Thoracic aorta (tissue), 2 donors: ENCODE data around the gene MYO5A. TPM values are rescaled to one million over a fixed set of nuclear protein-coding genes. Genes with fewer than 3 reads are reported as not detected.
"Not testable (repeated sequence)": the region's sequence is repeated elsewhere in the genome, so short reads cannot be mapped to it uniquely, and the experiment has no call there.

Experiments used
- ATAC-seq: fragments of 150-250 bp; one replicate; pipeline ENCODE4 v1.8.0; 2017; ENCODE audit warnings: low read depth; ENCODE audit not compliant: insufficient number of reproducible peaks, low FRiP score
- DNase-seq: peaks from one replicate; pipeline ENCODE4 v3.0.0-alpha.2; 2020; ENCODE audit warnings: low spot score
- H3K27ac ChIP-seq, 2 donors: fragments of 200-600 bp; sonication (generic); 1 replicate in 1 of 2; 2 replicates in 1 of 2; pipeline ENCODE4 v1.5.1; 2016; ENCODE audit warnings: mild to moderate bottlenecking in 2 of 2, moderate library complexity in 2 of 2
- H3K27me3 ChIP-seq: fragments of 200-600 bp; sonication (generic); replicated peaks from 2 replicates; pipeline ENCODE4 v1.6.0; 2016; ENCODE audit warnings: mild to moderate bottlenecking; ENCODE audit not compliant: insufficient read depth
- H3K36me3 ChIP-seq: fragments of 200-600 bp; sonication (generic); one replicate; pipeline ENCODE4 v1.5.1; 2016
- H3K4me1 ChIP-seq, 2 donors: fragments of 200-600 bp; sonication (generic); 1 replicate in 1 of 2; 2 replicates in 1 of 2; pipeline versions ENCODE4 v1.5.1 to v1.6.0; 2016; ENCODE audit warnings: low read depth in 2 of 2, mild to moderate bottlenecking in 1 of 2; ENCODE audit not compliant: control insufficient read depth in 1 of 2
- H3K4me3 ChIP-seq: fragments of 200-600 bp; sonication (generic); 2 replicates; pipeline ENCODE4 v1.5.1; 2016; ENCODE audit warnings: mild to moderate bottlenecking
- H3K9me3 ChIP-seq: fragments of 200-600 bp; sonication (generic); 2 replicates; pipeline ENCODE4 v1.5.1; 2016
- total RNA-seq, 2 donors: library from RNA; depleted of rRNA; stranded (reverse); fragments of >200 nt; gene quantifications; one replicate each; pipeline versions ENCODE4 v1.1.0 to v1.2.3, GENCODE V29; 2016
- TF ChIP-seq, protein P1 (sequence below): fragments of 200-600 bp; sonication (generic); IDR thresholded peaks from one replicate; pipeline ENCODE4 v1.5.1; 2019; ENCODE audit warnings: antibody characterized with exemption

Gene MYO5A
- total RNA-seq, 2 donors from 2014 or later, result 37.6 to 58.8 TPM

GRCh38 chr15:52417957-52418356 lies 110.7 kb downstream of the MYO5A start:
- no peak for ATAC-seq
- Histone ChIP-seq H3K27me3 (no peaks in the 10 kb centered on the region), H3K27ac (no peak overlapping the region), H3K36me3 (no peaks in the 10 kb centered on the region), H3K4me3 (no peak overlapping the region), H3K4me1 (no peaks in the 10 kb centered on the region), H3K9me3 (no peaks in the 10 kb centered on the region)
- TF ChIP-seq, protein P1, sequence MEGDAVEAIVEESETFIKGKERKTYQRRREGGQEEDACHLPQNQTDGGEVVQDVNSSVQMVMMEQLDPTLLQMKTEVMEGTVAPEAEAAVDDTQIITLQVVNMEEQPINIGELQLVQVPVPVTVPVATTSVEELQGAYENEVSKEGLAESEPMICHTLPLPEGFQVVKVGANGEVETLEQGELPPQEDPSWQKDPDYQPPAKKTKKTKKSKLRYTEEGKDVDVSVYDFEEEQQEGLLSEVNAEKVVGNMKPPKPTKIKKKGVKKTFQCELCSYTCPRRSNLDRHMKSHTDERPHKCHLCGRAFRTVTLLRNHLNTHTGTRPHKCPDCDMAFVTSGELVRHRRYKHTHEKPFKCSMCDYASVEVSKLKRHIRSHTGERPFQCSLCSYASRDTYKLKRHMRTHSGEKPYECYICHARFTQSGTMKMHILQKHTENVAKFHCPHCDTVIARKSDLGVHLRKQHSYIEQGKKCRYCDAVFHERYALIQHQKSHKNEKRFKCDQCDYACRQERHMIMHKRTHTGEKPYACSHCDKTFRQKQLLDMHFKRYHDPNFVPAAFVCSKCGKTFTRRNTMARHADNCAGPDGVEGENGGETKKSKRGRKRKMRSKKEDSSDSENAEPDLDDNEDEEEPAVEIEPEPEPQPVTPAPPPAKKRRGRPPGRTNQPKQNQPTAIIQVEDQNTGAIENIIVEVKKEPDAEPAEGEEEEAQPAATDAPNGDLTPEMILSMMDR, result no peak
- no peak for DNase-seq

DNA sequence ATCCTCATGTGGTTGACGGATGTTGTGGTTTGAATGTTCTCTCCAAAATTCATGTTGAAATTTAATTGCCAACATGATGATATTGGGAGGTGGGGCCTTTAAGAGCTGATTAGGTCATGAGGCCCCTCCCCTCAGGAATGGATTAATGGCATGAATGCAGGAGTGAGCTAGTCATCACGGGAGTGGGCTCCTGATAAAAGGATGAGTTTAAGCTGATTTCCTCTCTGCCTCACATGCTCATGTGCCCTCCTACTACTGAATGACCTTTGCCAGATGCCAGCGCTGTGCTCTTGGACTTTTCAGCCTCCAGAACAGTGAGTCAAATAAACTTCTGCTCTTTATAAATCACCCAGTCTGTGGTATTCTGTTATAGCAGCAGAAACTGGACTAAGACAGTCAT lies 111.2 kb downstream of the MYO5A start:
- H3K4me3 ChIP-seq, result no peak overlapping the region
- DNase-seq (no peak), ATAC-seq (no peak)
- H3K27ac ChIP-seq, result no peak overlapping the region
- no peaks in the 10 kb centered on the region for H3K36me3 ChIP-seq
- TF ChIP-seq, protein P1, result no peak
- no peaks in the 10 kb centered on the region for H3K4me1 ChIP-seq
- no peaks in the 10 kb centered on the region for H3K27me3 ChIP-seq
- H3K9me3 ChIP-seq, result no peaks in the 10 kb centered on the region

DNA sequence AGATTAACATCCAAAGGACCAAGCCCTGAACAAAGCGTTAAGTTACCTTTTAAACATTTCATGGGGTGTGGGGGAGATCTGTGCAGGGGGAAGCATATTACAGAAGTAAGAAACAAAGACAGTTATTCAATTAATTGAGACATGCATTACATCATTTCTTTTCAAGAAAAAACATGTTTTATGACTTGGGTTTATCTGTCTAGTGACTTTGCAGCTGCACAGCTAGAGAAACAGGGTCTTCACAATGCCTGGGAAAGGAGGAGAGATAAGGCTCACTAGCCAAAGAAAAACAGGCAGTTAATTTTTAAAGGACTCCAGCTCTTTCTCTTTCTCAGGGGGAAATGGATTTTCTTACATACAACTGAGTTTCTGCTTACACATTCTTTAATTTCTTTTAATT lies 112.1 kb downstream of the MYO5A start:
- not testable (repeated sequence) for H3K9me3 ChIP-seq, H3K4me1 ChIP-seq, H3K27ac ChIP-seq, H3K27me3 ChIP-seq, DNase-seq, H3K36me3 ChIP-seq, ATAC-seq, H3K4me3 ChIP-seq

GRCh38 chr15:52415628-52416027 lies 113.1 kb downstream of the MYO5A start:
- Histone ChIP-seq H3K4me3 (no peak overlapping the region), H3K27me3 (no peaks in the 10 kb centered on the region), H3K9me3 (no peaks in the 10 kb centered on the region), H3K27ac (no peak overlapping the region), H3K36me3 (no peaks in the 10 kb centered on the region), H3K4me1 (no peaks in the 10 kb centered on the region)
- ATAC-seq, result no peak
- no peak for DNase-seq
- TF ChIP-seq, protein P1, result no peak

GRCh38 chr15:52414936-52415335 lies 113.7 kb downstream of the MYO5A start:
- Histone ChIP-seq H3K4me1 (no peaks in the 10 kb centered on the region), H3K36me3 (no peaks in the 10 kb centered on the region), H3K27ac (no peak overlapping the region), H3K27me3 (no peaks in the 10 kb centered on the region), H3K9me3 (no peaks in the 10 kb centered on the region), H3K4me3 (no peak overlapping the region)
- TF ChIP-seq, protein P1, result no peak
- no peak for DNase-seq
- no peak for ATAC-seq

DNA sequence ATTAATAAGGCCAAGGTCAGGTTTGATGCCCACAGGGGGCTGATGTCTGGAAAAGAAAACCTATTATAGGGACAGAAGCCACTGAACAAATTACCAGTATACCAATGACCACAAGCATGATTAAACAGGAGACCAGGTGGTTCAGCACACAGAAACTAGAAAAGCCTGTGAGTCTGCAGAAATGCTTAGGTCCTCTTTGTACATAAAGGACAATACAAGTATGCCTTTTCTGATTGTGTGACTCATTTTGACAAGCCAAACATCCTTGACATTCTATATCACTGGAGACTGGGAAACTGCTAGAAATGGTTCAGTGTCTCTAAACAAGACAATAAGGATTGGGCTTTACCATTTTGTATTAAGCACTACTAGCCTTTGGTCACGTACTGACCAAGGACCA lies 119.9 kb downstream of the MYO5A start:
- H3K4me1 ChIP-seq, result no peaks in the 10 kb centered on the region
- TF ChIP-seq, protein P1, result no peak
- H3K4me3 ChIP-seq, result no peak overlapping the region
- H3K36me3 ChIP-seq, result no peaks in the 10 kb centered on the region
- no peak overlapping the region for H3K27ac ChIP-seq
- ATAC-seq, result no peak
- no peaks in the 10 kb centered on the region for H3K27me3 ChIP-seq
- no peaks in the 10 kb centered on the region for H3K9me3 ChIP-seq
- no peak for DNase-seq
